CD4-positive, alpha-beta T cell treated with Interleukin-17A for 1 hour (primary cell): ENCODE data around the gene NFIA.

ENCODE experiments used
- DNase-seq: peaks from one replicate; pipeline ENCODE4 v3.0.0-alpha.2; 2020

NFIA gene

DNA sequence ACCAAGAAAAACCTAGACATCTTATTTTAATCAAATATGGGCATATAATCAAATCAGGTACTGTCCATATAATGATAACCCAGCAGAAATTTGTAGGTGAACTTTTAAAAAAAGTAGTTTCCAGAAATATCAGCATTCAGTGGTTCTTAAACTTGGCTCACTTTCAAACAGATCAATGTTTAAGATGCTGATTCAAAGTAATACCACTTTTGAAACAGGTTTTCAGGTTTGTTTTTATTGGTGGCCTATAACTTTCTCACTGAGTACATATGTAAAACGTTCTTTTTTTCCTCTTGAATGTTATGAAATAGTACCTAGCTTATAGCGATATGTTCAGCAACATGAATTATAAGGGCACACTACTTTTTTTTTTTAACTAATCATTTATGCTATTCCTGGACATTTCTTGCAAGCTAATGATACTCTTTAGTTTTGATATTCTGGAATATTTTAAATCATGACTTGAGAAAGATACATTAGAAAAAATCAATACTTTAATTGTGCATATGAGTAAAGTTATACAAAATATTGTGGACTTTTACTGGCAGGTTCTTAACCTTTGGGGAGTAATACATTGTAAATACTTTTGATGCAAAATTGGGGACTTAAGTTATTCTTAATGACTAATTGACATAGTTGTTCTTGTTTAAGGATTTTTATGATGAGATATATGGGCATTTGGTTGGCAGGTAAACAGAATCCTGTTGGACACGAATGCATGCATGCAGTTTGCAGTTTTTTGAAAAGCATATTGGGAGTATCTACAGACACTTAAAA is 3.0 kb downstream of the NFIA start:
- no peak for DNase-seq

DNA sequence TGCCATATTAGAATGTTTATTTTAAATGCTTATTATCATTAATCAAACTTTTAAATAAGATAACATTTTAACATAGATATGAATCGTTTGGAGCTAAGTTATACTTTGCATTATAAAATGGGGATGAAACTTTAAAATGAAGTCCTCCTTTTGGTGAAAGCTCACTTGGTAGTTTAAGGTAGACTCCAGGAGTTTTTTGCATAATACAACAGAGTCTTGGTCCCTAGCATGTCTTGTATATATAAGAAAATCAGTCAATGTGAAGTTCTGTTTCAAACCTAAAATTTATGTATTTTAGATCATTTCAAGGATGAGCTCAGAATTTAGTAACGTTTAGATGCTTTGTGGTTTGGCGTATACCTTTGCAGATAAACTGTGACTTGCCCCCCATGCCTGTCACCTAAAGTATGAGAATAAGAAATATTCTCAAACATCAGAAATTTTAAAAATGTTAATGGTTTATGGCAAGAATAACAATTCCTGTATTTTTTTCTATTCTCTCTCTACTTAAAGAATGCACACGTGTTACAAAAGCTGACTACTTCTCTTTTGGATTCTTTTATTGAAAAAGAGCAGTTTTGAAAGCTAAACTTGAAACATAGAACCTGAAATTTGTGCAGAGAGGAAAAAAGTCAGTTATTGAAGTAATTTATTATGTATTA is 3.8 kb downstream of the NFIA start:
- no peak for DNase-seq

DNA sequence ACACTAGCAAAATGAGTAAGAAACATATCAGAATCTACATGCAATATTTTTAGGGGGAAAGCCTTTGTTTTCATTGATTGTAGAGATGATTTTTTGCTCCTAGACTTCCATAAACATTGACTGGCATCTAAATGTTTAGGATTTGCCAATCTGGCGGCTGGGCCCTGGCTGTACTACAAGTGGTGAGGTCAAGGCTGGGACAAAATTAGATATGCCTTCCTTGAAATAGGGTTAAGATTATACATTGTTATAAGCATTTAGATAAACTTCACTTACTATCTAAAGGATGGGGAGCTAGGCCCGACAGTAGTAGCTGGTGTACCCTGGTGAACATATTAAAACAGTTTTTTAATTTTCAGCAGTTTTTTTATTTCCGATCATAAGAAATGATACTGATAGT is 5.2 kb downstream of the NFIA start:
- DNase-seq: no peak

DNA sequence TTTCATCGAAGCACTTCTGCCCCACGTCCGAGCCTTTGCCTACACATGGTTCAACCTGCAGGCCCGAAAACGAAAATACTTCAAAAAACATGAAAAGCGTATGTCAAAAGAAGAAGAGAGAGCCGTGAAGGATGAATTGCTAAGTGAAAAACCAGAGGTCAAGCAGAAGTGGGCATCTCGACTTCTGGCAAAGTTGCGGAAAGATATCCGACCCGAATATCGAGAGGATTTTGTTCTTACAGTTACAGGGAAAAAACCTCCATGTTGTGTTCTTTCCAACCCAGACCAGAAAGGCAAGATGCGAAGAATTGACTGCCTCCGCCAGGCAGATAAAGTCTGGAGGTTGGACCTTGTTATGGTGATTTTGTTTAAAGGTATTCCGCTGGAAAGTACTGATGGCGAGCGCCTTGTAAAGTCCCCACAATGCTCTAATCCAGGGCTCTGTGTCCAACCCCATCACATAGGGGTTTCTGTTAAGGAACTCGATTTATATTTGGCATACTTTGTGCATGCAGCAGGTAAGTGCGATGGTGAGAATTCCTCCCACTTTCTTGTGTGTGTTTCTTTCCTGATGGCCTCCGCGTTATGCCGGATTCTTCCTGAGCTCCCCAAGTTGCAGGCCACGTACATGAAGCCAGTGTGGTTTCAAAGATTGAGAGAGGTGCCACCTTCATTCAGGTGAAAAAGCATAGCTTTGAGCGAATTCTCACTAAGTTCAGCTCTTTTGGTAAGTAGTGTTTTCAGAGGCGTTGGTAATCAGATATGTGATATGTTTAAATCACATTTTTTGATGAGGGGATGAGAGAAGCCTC is 6.0 kb downstream of the NFIA start:
- no peak for DNase-seq

DNA sequence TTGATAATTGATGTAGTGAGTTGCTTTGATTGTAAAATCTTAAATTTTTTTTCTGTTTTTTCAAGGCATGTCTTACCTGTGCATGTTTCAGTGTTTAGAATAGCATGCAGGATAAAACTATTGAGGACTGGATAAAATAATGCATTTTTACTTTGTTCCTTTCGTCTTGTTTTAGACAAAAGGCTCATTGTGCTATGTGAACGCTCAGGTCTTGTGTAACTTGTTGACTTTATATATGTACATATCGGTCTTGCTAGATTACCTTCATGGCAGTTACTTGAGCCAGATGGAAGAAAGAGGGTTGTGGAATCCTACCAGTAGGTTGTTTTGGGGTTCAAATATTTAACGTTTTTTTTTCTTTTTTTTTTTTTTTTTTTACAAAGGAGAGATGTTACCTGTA is 7.0 kb downstream of the NFIA start:
- DNase-seq: no peak

DNA sequence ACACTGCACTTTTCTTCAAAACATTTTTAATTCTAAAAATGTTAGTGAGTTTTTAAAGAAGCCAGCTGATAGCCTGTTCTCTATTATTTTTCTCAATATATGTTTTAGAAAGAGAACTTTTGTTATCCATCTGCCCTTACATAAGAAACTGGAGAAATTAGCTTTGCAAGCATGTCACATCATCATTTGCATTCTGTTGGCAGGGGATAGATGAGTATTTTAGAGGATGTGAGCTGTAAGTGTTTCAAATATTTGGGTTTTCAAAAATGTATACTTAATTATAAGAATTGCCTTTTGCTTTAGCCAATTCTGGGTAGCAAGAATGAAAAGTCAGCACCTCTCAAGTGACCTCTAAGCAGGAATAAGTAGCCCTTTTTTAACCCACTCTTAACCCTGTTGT is 7.4 kb downstream of the NFIA start:
- no peak for DNase-seq

DNA sequence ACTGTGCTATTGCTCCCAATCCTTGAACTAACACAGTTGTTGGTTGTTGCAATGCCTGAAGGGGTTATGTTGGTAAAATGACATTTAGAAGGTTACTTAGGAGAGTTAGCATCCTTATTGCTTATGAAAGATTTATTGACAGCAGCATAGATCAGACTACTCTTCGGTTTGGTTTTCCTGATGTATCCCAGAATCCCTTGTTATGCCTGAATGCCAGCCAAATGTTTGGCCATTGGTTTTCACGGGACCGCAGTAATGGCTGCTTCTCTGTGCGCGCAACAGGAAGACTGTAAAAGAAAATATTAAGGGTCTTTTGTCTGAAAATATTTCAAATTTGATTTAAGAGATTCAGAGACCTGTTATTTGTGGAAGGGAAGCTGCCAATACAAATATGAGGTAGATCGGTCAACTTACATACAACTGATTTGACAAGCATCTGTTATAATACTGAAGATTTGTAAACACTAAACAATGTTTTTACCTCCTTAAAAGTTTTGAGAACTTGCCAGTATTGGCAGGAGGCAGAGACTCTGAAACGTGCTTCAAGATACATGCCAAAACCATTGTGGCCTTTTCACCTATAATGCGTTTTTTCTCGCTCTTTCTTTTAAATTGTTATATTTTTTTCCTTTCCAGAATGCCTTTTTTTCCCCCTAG is 8.3 kb downstream of the NFIA start:
- no peak for DNase-seq

DNA sequence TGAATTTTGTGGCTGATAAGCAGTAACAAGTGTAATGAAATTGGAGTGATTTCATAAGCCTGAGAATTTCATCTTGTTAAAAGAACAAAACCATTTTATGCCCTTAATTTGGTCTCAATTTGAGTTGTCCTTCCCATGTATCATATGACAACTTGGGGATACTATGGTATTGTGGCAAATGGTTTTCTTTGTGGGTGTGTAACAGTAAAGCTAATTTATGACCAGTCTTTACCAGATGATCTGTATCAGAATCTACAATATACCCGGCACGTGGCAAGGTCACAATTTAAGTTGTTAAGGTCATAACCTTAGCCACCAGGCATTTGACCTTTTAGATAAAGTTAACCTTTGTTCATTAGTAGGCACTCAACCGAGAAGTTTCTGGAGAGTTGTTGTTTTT is 9.1 kb downstream of the NFIA start:
- DNase-seq: no peak

DNA sequence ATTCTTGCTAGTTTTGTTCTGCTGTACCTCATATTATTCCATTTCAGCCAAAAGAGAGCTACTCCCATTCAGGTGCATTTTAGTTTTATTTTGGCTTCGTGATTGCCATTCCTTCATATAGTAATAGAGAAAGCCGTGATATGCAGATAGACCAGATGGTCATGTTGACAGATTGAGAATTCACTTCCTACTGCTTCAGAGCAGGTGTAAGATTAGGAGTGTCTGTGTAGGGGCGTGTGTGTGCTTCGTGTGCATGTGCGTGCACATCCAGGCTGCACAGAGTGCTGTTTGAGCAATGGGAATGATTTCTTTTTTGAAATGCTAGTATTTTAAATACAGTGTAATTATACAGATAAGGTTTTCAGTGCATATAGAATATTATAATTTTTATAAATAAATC is 10.3 kb downstream of the NFIA start:
- DNase-seq: no peak

DNA sequence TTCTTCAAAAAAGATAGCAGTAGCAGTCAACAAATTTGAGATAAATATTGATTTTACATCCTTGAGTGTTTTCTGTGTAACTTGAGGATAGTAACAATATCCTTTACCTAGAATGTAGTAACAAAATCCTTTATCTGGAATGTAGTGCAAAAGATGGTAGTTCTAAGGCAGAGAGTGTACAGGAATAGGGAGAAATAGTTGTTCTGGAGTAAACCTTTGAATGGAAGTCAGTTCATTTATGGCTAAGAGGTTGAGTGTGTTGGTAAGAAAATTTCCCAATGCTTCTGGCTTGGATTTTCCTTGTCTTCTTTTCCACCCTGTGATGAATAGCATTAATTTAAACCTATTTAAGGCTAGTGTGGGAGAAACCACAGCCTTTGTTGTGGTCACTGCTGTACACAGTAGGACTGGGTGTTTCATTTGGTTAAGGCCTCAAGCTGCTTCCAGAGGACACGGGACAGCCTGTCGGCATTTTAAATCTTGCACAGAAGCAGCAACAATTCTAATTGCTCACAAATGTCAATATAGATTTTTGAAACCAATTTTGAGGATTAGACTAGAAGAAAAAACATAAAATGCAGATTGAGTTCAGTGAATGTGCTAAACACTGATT is 11.3 kb downstream of the NFIA start:
- no peak for DNase-seq

DNA sequence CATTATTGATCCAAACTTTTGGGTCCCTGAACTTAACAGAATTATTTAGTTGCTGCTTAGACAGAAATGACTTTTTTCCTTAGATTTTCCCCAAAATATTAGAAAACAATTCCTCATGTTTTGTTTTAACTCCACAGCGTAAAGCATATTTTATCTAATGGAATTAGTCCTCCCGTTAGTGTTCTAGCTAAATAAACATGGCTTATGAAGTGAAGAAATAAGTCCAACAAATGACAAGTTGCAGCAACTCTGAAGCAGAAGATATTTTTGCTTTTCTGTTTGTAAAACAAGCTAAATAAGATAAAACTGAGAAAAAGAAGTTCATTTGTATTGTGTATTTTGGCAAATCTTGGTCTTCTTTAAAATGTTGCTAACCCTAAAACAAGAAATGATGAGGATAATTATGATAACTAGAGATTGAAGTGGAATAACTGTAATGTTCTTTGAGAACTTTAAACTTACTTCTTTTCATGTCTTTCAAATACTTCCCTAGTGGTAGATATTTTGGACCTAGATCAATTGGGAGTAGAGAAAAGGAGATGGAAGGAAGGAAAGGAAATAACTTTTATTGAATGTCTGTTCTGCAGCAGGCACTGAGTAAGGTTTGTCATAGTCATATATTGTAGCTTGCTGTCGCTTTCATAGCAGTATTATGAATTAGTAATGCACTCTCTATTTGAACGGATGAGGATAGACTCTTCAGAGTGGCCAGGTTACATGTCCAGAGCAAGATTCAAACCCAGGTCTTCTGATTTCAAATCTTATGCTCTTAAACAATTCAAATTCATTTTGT is 12.5 kb downstream of the NFIA start:
- no peak for DNase-seq

DNA sequence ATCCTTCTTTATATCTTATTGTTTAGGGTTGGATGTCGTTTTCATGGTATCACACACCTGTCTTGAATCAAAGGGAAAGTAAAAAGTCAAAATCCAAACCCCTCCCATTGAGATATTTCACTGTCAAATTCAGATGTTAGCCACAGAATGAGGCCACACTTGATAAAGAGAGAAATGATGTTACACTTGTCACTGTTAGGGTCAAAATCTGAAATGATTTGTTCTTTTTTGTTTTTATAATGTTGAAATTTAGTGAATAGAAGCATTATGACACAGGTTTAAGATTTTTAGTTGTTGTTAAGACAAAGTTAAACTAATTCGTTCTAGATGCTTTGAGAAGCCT is 13.1 kb downstream of the NFIA start:
- no peak for DNase-seq

DNA sequence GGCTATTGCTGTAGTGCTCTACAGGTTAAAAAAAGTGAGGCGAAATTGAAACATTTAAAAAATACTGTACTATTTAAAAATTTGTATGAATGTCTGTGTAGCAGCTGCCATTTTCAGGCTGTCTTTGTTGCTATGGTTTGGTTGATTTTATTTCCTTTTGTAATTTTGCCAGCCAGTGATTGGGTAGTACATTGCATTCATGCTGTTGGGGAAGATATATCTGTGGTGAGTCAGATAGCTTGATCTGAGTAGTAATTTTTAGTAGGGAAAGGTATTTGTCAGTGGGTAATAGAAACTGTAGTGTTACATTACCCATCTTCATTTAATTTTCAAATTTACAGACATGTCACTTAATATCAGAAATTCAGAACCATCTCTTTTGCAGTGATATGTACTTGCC is 15.0 kb downstream of the NFIA start:
- DNase-seq: no peak

DNA sequence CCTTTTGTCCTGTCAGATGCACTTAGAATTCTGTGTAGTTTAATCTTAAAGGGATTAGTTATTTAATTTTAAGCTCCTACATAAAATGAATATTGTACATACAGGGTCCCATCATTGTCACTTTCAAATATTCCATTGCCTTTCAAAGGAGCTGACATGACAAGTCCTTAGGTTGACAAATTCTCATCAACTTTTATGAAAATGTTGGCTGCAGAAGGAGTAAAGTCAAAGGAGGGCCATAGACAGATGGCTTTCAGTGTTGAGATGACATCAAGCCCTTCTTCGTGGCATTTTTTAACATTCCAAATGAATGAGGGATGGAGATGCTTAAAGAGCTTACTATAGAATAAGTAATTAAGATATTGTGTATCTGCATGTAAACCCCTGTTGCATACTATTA is 15.4 kb downstream of the NFIA start:
- no peak for DNase-seq

DNA sequence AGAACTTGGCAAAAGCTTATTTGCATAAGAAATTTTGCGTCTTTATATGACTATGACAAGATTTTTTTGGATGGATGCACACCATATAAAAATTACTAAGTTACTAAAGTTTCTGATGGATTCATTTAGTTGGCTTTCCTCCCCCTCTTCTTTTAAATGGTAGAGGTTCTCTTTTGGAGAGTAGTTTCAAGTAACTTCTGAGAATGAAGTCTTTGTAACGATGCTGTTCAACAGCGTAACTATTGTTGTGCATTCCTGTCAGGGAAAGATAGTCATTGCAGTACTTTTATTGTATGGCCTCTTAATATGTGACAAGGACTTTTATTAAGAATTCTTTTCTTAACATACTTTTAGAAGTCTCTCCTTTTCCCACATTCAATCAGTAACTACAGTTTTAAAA is 16.0 kb downstream of the NFIA start:
- DNase-seq: no peak

DNA sequence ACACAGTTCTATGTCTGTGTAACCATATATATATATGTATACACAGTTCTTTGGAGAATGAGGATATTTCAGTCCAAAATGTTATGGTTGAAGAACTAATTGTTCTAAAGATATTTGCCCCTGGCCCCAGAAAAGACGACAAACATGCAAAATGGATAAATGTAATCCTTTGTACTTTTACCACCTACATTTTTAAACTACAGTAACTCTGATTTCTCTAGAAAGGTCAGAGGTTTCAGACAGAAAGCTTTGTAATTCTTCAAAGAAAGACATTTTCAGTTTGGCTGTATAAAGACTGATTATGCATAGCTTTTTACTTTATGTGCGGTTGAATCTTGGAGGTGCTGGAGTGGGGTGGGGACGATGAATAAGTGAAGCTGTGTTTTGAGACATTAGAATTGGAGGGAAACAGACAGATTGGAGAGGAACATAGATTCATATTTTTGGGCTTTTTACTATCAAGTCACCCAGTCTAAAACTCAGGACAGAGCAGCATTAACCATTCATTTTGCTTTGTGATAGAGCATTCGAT is 16.6 kb downstream of the NFIA start:
- DNase-seq: no peak

DNA sequence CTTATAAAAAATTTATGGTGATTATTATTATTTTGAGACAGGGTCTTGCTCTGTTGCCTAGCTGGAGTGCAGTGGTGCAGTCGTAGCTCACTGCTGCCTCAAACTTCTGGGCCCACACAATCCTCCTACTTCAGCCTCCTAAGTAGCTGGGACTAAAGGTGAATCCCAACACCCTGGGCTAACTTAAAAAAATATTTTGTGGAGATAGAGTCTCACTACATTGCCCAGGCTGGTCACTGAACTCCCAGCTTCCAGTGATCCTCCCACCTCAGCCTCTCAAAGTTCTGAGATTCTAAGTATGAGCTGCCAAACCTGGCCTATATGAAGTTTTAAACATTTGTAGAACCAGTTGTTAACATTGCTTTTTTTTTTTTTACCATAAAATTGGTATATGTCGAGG is 18.2 kb downstream of the NFIA start:
- no peak for DNase-seq

DNA sequence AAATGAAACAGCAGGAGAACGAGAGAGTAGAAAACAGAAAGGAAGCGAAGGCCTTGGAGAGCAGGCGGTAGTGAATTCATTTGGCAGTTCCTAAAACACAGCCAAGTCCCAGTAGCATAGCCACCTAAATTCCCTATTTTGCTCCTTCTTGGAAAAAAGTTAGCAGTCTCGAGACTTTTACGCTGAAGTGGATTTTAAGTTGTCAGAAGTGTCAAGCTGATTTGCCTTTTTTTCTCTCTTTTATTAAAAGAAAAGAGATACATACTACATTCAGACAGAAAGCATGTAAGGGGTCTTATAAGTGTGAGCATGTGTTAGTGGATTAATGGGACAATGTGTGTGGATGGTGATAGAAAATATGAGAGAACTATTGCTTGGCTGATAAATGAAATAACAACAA is 19.2 kb downstream of the NFIA start:
- DNase-seq: no peak

DNA sequence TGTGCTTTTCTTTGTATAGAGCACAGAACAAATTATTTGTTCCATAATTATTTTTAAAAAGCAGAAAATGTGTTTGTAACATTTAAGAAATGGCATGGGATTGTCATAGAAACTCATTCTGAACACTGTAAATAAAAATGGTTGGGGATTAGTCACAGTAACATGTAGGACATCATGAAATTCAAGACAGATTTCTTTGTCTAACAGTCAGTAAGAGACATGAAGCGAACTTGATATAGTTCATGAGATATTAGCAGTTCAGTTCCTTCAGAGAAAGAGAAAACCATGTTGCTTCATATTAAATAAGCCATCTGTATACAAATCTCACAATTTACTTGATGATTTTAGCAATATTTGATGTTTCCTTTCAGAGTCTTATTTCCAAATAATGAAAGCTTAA is 19.7 kb downstream of the NFIA start:
- no peak for DNase-seq

DNA sequence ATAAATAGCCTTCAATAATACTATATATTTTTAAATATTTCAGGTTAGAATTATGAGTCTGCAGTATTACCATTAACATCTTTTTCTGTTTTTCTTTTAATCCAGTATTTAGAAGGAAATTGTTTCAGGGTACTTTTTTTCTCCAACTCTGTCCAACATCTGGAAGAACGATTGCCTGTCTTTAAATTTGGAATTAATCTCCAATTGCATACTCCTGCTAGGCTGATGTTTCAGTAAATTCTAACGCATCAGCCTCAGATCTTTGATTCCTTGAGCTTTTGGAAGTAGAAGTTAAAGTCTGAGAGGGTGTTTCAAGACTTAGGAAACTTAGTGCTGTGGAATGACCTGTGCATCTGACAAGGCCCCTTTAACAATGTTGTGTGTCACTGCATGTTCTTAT is 20.3 kb downstream of the NFIA start:
- no peak for DNase-seq

DNA sequence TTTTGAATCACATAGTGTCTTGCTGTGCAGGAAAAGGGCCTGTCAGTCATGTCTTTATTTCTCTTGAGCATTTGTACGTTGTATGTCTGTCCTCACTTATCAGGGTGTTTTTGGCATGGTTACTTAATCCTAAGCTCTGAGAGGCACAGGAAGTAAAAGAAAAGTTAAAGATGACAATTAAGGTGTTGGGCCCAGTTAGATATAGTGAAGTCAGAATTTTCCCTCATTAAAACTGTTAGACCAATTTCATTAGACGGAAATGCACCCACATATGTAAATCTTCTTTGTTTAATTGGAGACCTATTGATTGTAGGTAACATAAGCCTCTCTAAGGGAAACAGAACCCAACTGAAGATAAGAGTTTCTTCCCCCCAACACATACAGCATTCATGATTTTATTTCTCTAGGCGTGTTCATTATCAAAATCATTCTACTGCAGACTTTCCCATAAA is 21.9 kb downstream of the NFIA start:
- DNase-seq: no peak

DNA sequence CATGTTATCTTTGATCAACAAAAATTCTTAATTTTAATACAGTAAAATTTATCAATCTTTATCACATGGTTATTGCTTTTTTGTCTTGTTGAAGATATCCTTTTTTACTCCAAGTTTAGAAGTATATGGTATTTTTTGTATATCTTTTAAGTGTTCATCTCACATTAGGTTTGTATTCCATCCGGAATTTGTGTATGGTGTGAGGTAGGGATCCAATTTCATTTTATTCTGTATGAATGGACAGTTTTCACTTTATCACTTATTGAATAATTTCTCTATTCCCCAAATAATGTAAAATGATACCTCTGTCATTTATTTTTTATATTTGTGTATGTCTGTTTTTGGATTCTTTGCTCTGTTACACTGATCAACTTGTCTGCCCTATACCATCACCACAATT is 25.3 kb downstream of the NFIA start:
- DNase-seq: no peak
